ENCODE measurements around the gene IGSF11.

GRCh38 chr3:119042162-119042561, 7.5 kb upstream of the IGSF11 start:
- TF ChIP-seq CTCF (IDR thresholded peaks at IDR 0.05 in 8 of 11, conservative IDR thresholded peaks at IDR 0.05 in 3 of 11) (no peak), POLR2A (IDR thresholded peaks at IDR 0.05) (no peak)
